Measurements from ENCODE around the gene ZNF644.
"Not testable (repeated sequence)": the region's sequence is repeated elsewhere in the genome, so short reads cannot be mapped to it uniquely, and the experiment has no call there.

The ZNF644 gene

DNA sequence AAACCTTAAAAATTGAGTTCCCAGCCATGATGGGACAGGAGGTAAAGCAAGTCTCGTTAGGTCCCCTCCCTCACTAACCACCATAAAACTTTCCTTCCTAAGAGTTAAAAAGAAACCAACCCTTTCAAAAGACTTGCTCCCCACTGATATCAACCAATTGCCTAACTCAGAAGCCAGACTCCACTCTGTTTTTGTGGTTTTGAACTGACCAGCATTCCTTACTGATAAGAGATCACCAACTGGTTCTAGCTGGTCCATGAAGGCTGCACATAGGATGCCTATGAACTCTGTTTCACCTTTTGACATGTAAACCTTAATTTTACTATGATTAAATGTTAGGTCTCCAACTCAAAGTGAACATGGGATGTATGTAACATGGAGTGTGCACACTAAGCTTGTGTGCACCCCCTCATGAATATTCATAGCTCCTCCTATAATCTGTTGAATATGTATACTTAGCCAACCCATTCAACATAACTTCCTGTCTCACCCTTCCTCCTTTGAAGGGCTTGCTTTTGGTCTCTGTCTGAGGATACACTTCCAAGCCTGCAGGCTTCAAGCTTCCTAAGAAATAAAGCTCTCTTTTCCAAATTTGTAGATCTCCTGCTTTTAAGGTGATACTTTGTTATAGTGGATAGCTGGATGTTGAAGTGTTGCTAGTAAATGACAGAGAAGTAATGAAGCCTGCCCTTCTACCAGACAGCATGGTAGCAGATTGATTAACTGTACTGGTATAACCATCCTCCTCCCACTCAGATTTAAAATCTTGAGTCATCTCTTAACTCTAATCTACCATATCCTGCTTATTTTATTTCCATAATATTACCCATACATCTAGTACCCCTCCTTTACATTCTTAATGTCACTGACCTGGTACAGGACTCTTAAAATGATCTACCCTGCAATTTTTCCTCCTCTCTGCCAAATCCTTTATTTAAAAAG, 95.6 kb downstream of the ZNF644 start:
- DNase-seq (ENCODE audit: low spot score), result peak; percentile 23

DNA sequence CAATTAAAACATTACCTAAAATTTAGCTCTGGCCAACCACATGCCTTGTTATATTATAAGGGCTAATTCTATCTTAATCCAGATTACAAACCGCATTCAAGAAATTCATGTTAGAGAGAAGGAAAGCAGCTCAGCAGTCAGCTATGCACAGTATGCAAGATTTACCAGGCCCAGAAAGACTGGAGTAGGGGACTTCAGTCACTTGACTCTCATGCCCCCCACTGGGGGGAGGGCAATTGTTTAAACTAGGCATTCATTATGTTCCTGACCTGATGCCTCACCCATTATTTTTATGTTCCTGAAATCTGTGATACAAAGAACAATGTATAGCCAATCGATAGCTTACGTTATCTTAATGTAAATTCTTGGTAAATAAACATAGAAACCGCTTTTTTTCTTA, 96.9 kb downstream of the ZNF644 start:
- no peak for DNase-seq (ENCODE audit: low spot score)

DNA sequence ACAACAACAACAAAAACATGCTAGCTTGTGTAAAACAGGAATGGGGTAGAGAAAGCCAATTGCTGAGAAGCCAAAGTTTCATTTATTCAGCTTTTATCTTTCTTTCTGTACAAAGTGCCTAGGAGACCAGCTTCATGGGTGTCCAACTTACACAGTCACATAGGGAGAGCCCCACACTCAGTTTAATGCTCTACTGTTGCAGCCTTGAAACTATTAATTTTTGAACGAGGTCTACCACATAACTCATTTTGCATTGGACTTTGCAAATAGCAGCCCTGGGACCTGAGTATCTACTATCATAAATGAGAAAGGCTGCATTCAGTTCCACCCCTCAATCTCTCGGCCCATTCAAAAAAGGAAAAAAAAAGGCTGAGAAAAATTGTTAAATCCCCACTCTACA, 98.8 kb downstream of the ZNF644 start:
- DNase-seq (ENCODE audit: low spot score), result no peak

DNA sequence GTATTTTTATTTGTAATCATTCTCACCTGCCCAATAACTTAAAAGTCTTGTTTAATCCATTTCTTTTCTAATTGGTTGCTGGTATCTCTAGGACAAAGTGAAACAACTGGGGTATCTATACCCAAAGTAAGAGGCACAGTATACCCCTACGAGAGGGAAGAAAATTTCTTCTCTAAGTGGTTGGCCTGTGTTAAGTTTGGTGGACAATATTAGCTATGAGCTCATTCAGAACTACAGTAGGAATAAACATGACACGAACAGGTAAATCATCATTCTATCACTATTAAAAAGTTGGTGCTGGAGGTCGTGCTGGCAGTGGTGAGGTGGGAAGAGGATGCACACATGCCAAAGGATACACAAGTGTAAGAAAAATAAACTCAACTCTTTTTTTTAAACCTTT, 99.6 kb downstream of the ZNF644 start:
- DNase-seq (ENCODE audit: low spot score), result no peak

DNA sequence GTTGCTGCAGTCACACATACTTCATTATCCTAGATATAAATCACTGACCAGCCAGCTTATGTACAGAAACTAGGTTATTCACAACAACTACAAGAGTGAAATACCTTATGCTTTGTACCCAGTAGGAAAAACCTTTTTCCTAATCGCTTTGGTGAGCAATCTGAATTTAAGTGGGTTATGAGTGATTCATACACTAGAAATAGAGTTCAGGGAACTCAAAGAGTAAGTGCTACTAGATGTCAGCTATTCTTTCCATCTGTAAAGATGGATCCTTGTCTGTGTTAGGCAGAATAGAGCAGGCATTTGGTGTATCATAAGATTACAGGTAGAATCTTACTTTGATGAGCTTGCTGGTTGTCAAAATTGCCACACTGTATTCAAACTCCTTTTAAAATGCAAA, 101.9 kb downstream of the ZNF644 start:
- no peak for DNase-seq (ENCODE audit: low spot score)

DNA sequence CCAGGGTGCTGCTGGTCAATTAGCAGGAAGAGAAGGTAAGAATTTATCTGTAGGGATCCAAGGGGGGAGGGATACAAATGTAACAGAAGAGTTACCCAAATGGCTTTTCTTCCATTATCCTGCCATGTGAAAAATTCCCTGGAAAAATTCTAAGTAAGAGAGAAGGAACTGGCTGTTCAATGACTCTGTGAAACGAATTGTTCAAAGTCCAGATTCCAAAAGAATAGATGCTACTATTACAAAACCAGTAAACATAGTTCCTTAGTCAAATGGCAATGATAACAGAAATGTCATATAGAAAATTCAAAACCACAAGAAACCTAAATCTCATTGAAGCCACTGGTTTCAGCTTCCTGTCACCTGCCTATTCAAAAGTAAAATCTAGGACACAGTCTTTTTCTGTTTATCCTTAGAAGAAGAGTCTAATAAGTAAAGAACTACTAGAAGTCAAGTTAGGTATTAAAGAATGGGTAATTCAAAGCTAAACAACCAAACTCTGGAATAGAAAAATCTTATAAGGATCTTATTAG, 102.6 kb downstream of the ZNF644 start:
- DNase-seq (ENCODE audit: low spot score), result no peak

GRCh38 chr1:90911353-90911752, 110.5 kb downstream of the ZNF644 start:
- no peak for DNase-seq (ENCODE audit: low spot score)

GRCh38 chr1:90902672-90903071, 119.2 kb downstream of the ZNF644 start:
- DNase-seq (ENCODE audit: low spot score), result no peak

DNA sequence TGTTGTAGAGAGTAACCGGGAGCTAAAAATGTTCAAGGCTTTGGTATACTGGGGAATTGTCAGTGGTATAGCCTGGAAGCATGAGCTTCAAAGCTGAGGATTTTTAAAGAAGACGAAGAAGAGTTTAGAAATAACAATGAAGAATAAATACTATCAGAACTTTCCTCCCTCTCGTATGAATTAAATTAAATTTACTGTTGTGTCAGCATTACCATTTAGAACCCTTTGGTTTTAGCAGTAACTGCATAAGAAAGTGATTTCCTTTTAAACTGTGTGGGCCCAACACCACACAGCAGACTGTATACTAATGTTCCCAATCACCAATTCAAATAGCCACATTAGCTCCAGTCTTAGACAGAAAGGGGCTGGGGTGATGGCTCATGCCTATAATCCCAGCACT, 122.6 kb downstream of the ZNF644 start:
- DNase-seq (ENCODE audit: low spot score), result no peak

- not testable (repeated sequence) for DNase-seq (ENCODE audit: low spot score)
Observed at GRCh38 chr1:90893679-90894078, 128.2 kb downstream of the ZNF644 start.

DNA sequence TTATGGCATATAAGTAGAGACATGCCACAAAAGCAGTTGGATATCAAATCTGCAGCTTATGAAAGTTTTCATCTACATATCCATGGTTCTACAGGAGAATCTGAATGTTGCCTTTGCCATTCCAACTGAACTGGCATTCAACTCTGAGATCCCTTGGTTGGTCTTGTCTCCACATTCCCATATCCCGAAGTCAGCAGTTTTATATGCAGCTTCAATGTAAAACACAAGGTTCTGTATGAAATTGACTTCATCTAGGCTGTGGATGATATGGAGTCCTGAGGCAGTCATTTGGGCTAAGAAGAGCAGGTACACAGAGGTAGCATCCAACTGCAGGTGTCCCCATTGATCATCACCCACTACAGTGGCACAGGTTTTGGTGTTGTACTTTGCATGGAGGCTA, 129.0 kb downstream of the ZNF644 start:
- not testable (repeated sequence) for DNase-seq (ENCODE audit: low spot score)

DNA sequence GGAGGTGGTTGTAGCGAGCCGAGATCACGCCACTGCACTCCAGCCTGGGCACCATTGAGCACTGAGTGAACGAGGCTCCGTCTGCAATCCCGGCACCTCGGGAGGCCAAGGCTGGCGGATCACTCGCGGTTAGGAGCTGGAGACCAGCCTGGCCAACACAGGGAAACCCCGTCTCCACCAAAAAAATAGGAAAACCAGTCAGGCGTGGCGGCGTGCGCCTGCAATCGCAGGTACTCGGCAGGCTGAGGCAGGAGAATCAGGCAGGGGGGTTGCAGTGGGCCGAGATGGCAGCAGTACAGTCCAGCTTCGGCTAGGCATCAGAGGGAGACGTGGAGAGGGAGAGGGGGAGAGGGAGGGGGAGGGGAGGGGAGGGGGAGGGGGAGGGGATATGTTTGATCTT, 129.6 kb downstream of the ZNF644 start:
- DNase-seq (ENCODE audit: low spot score), result not testable (repeated sequence)

- not testable (repeated sequence) for DNase-seq (ENCODE audit: low spot score)
Observed at GRCh38 chr1:90891756-90892155, 130.1 kb downstream of the ZNF644 start.

DNA sequence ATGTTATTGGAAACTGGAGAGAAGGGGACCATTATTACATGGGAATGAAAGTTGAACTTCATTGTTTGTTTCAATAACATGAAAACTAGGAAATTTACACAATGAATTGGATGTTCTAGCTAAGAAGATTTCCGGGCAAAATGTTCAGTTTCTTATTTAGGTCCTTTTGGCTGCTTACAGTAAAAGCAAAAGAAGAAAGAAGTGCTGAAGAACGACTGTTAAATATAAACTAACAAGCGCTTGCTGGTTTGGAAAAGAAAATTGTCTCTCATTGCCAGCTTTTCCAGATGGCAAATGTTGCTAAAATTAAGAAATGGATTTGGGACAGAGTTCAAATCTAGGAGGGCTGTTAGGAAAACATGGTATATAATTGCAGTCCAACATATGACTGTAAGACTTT, 139.6 kb downstream of the ZNF644 start:
- DNase-seq (ENCODE audit: low spot score), result no peak

GRCh38 chr1:90881034-90881433, 140.8 kb downstream of the ZNF644 start:
- no peak for DNase-seq (ENCODE audit: low spot score)

GRCh38 chr1:90879281-90879680, 142.6 kb downstream of the ZNF644 start:
- no peak for DNase-seq (ENCODE audit: low spot score)

DNA sequence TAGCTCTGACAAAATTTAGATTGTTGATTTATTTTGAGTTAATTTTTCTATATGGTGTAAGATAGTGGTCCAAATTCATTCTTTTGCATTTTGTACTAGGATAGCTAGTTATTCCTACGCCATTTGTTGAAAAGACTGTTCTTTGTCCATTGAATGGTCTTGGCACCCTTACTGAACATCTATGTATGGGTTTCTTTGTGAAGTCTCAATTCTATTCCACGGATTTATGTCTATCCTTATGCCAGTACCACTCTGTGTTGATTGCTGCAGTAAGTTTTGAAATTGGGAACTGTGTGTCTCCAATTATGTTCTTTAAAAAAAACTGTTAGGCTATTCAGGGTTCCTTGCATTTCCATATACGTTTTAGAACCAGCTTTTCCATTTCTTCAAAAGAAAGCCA, 145.7 kb downstream of the ZNF644 start:
- DNase-seq (ENCODE audit: low spot score), result no peak

Data from hepatic stellate cell (primary cell).